ENCODE results near the gene CCDC107.
"Not testable (repeated sequence)": the region's sequence is repeated elsewhere in the genome, so short reads cannot be mapped to it uniquely, and the experiment has no call there.

CCDC107 gene

GRCh38 chr9:35639631-35640030, 18.5 kb upstream of the CCDC107 start:
- FAIRE-seq (no peak), DNase-seq (ENCODE audit: insufficient read length, low spot score) (no peak)
- TF ChIP-seq TAF1 (IDR thresholded peaks at IDR 0.05; ENCODE audit: low read depth, low read length), result no peak
- no peak for TF ChIP-seq PAX5 (IDR thresholded peaks at IDR 0.05; ENCODE audit: insufficient read depth, low read length, severe bottlenecking)

GRCh38 chr9:35640431-35640830, 17.7 kb upstream of the CCDC107 start:
- DNase-seq (ENCODE audit: insufficient read length, low spot score); FAIRE-seq: not testable (repeated sequence)

- DNase-seq (ENCODE audit: insufficient read length, low spot score); FAIRE-seq: not testable (repeated sequence)
Observed at GRCh38 chr9:35641478-35641877, 16.6 kb upstream of the CCDC107 start.

DNA sequence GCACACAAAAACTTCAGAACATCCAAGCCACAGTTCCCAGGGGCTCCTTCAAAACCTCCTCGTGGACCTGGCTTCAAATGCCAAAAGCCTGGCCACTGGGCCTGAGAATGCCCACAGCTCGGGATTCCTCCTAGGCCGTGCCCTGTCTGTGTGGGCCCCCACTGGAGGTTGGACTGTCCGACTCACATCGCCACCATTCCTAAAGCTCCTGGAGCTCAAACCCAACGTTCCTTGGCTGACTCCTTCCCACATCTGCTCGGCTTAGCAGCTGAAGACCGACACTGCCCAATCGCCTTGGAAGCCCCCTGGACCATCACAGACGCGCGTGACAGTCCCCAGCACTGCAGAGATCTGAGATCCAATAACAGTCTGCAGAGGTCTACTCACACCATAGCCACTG, 15.0 kb upstream of the CCDC107 start:
- FAIRE-seq, result no peak
- DNase-seq (ENCODE audit: insufficient read length, low spot score), result no peak
- no peak for TF ChIP-seq SPI1 (IDR thresholded peaks at IDR 0.05; ENCODE audit: low read depth, low read length)
- TF ChIP-seq TAF1 (IDR thresholded peaks at IDR 0.05; ENCODE audit: low read depth, low read length), result no peak
- no peak for TF ChIP-seq PAX5 (IDR thresholded peaks at IDR 0.05; ENCODE audit: insufficient read depth, low read length, severe bottlenecking)
- no peak for TF ChIP-seq POLR2A (IDR thresholded peaks at IDR 0.05; ENCODE audit: low read depth, low read length)
- TF ChIP-seq POU2F2 (IDR thresholded peaks at IDR 0.05; ENCODE audit: low read depth, low read length), result no peak
- TF ChIP-seq POLR2AphosphoS5 (IDR thresholded peaks at IDR 0.05; ENCODE audit: low read depth, low read length), result no peak

- not testable (repeated sequence) for FAIRE-seq; DNase-seq (ENCODE audit: insufficient read length, low spot score)
Observed at GRCh38 chr9:35645736-35646135, 12.4 kb upstream of the CCDC107 start.

- peak; percentile 5 for FAIRE-seq
- no peak for DNase-seq (ENCODE audit: insufficient read length, low spot score)
Observed at GRCh38 chr9:35646153-35646532, 11.9 kb upstream of the CCDC107 start.

GRCh38 chr9:35646533-35647265, 11.4 kb upstream of the CCDC107 start:
- TF ChIP-seq POLR2AphosphoS5 (IDR thresholded peaks at IDR 0.05; ENCODE audit: low read depth, low read length), result peak; percentile 52; the same call in 1 of the 2 replicates
- TF ChIP-seq POU2F2 (IDR thresholded peaks at IDR 0.05; ENCODE audit: low read depth, low read length), result peak; percentile 68; the same call in 1 of the 2 replicates
- no peak; the same call in 1 of the 2 replicates for TF ChIP-seq TAF1 (IDR thresholded peaks at IDR 0.05; ENCODE audit: low read depth, low read length)
- TF ChIP-seq POLR2A (IDR thresholded peaks at IDR 0.05; ENCODE audit: low read depth, low read length), result 0 out of 2 replicates have a peak, but pooled peaks have one; percentile 37
- peak; percentile 85 for DNase-seq (ENCODE audit: insufficient read length, low spot score)
- FAIRE-seq, result peak; percentile 97

More at GRCh38 chr9:35646153-35646532, 11.9 kb upstream of the CCDC107 start:
- no peak for TF ChIP-seq TAF1 (IDR thresholded peaks at IDR 0.05; ENCODE audit: low read depth, low read length)

- peak; percentile 20 for FAIRE-seq
- DNase-seq (ENCODE audit: insufficient read length, low spot score), result no peak
- peak; percentile 48; the same call in 1 of the 2 replicates for TF ChIP-seq TAF1 (IDR thresholded peaks at IDR 0.05; ENCODE audit: low read depth, low read length)
- no peak for TF ChIP-seq PAX5 (IDR thresholded peaks at IDR 0.05; ENCODE audit: insufficient read depth, low read length, severe bottlenecking)
- peak; percentile 52 for TF ChIP-seq POLR2A (IDR thresholded peaks at IDR 0.05; ENCODE audit: low read depth, low read length)
- peak; percentile 88 for TF ChIP-seq SPI1 (IDR thresholded peaks at IDR 0.05; ENCODE audit: low read depth, low read length)
- peak; percentile 41; the same call in 1 of the 2 replicates for TF ChIP-seq POLR2AphosphoS5 (IDR thresholded peaks at IDR 0.05; ENCODE audit: low read depth, low read length)
- TF ChIP-seq POU2F2 (IDR thresholded peaks at IDR 0.05; ENCODE audit: low read depth, low read length), result 0 out of 2 replicates have a peak, but pooled peaks have one; percentile 28
Observed at GRCh38 chr9:35649431-35650340, 8.4 kb upstream of the CCDC107 start.

- TF ChIP-seq SPI1 (IDR thresholded peaks at IDR 0.05; ENCODE audit: low read depth, low read length), result no peak
- TF ChIP-seq TAF1 (IDR thresholded peaks at IDR 0.05; ENCODE audit: low read depth, low read length), result no peak
- no peak; the same call in 1 of the 2 replicates for TF ChIP-seq POLR2A (IDR thresholded peaks at IDR 0.05; ENCODE audit: low read depth, low read length)
- TF ChIP-seq PAX5 (IDR thresholded peaks at IDR 0.05; ENCODE audit: insufficient read depth, low read length, severe bottlenecking), result no peak
- no peak for TF ChIP-seq POLR2AphosphoS5 (IDR thresholded peaks at IDR 0.05; ENCODE audit: low read depth, low read length)
- TF ChIP-seq POU2F2 (IDR thresholded peaks at IDR 0.05; ENCODE audit: low read depth, low read length), result no peak
- DNase-seq (ENCODE audit: insufficient read length, low spot score), result no peak
- FAIRE-seq, result peak; percentile 74
Observed at GRCh38 chr9:35650341-35651158, 7.5 kb upstream of the CCDC107 start, which contains the start of gene SIT1. Gene SIT1, minus strand, starts transcription at chr9:35650931. Its CDS starts 78 bp downstream, at chr9:35650853.

All from GM12891 (cell line).